PC-3 (cell line): ENCODE data around the gene DIP2C.

Experiments
- EZH2 ChIP-seq: fragments of 300-600 bp; sonication (generic); IDR thresholded peaks from one replicate; pipeline ENCODE4 v1.6.1; 2017; ENCODE audit warnings: antibody characterized with exemption, mild to moderate bottlenecking, low read length; ENCODE audit not compliant: unreplicated experiment
- EZH2phosphoT487 ChIP-seq: fragments of 300-600 bp; sonication (generic); IDR thresholded peaks from 2 replicates; pipeline ENCODE4 v1.6.1; 2018; ENCODE audit warnings: mild to moderate bottlenecking, antibody characterized with exemption, low read length, borderline replicate concordance
- TF ChIP-seq, protein P1 (sequence below): fragments of 300-600 bp; sonication (generic); conservative IDR thresholded peaks from 2 replicates; pipeline ENCODE4 v1.5.1; 2017; ENCODE audit warnings: antibody characterized with exemption, low read depth, mild to moderate bottlenecking, low read length

DNA sequence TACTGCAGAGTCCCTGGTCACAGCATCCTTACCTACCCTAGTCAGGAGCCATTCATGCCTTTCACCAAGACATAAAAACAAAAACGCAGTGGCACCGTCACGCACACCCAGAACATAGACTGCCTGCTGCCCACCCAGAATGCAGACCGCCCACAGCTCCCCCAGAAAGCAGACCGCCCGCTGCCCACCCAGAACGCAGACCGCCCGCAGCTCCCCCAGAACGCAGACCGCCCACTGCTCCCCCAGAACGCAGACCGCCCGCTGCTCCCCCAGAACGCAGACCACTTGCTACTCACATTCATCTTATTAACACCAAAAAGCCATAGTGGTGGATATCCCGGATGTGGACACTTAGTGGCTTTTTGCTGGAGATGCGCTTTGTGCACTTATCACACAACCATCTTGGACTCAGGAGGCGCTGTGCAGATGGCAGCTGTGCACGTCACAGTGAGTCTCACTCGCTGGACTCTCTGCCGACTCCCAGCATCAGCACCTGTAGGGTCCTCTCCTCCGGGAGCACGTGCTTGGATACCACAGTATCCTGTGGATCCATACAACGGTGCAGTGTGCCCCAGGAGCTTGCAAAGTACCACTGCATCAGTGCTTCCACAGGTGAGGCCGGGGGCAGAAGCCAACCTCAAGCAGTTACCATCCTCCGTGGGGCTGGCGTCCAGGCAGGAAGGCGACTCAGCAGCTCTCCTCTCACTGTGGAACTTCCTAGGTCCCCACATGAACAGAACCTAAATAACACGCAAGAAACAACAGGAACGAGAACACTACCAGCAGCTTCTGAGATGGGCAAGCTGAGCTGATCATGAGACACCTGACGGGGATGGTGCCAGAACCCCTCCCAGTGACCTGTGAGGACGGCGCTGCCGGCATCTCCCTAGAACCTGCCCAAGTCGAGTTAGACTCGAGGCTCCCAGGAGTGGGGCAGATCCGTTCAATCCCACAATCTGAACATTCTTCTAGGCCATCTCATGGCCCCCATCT lies 161.0 kb downstream of the DIP2C start:
- TF ChIP-seq, protein P1, sequence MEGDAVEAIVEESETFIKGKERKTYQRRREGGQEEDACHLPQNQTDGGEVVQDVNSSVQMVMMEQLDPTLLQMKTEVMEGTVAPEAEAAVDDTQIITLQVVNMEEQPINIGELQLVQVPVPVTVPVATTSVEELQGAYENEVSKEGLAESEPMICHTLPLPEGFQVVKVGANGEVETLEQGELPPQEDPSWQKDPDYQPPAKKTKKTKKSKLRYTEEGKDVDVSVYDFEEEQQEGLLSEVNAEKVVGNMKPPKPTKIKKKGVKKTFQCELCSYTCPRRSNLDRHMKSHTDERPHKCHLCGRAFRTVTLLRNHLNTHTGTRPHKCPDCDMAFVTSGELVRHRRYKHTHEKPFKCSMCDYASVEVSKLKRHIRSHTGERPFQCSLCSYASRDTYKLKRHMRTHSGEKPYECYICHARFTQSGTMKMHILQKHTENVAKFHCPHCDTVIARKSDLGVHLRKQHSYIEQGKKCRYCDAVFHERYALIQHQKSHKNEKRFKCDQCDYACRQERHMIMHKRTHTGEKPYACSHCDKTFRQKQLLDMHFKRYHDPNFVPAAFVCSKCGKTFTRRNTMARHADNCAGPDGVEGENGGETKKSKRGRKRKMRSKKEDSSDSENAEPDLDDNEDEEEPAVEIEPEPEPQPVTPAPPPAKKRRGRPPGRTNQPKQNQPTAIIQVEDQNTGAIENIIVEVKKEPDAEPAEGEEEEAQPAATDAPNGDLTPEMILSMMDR: no peak
- TF ChIP-seq EZH2phosphoT487 (no peak), EZH2 (no peak)
